H1 (cell line): ENCODE measurements around the gene UBE2G2. TPM values are rescaled to one million over a fixed set of nuclear protein-coding genes. Genes with fewer than 3 reads are reported as not detected.

Experiments used
- CTCF ChIA-PET: fragments of 300-600 bp; sonication (Branson Sonifier 250); formaldehyde crosslinking; loops from one replicate; lab custom pipeline; 2021; ENCODE audit not compliant: partially characterized antibody; lab: Charles Lee
- POLR2A ChIA-PET: fragments of 300-600 bp; sonication (Branson Sonifier 250); formaldehyde crosslinking; loops from one replicate; lab custom pipeline; 2021; ENCODE audit warnings: inconsistent platforms; ENCODE audit not compliant: partially characterized antibody; lab: Charles Lee
- DNase-seq, 2 experiments: peaks; one replicate each; pipeline versions ENCODE4 v3.0.0 to v3.0.0-alpha.2; 2010 to 2022; ENCODE audit warnings: low spot score in 2 of 2, low read depth in 1 of 2, mixed read lengths in 1 of 2
- FAIRE-seq: peaks from 2 replicates; lab custom pipeline; 2011; peaks lifted over from hg19 to GRCh38; lab: Jason Lieb, UNC
- H2AFZ ChIP-seq: 2 replicates; pipeline ENCODE4 v1.8.1; 2012; ENCODE audit warnings: low read length, inconsistent platforms
- H2AK5ac ChIP-seq: 2 replicates; pipeline ENCODE4 v1.6.1; 2013; ENCODE audit warnings: low read depth, low read length
- H2BK120ac ChIP-seq: replicated peaks from 2 replicates; pipeline ENCODE3; 2013; ENCODE audit warnings: low read depth, low read length, inconsistent platforms
- H2BK12ac ChIP-seq: 2 replicates; pipeline ENCODE4 v1.6.1; 2013; ENCODE audit warnings: low read depth, low read length
- H2BK15ac ChIP-seq: 2 replicates; pipeline ENCODE4 v1.6.1; 2013; ENCODE audit warnings: low read length
- H2BK20ac ChIP-seq: 2 replicates; pipeline ENCODE4 v1.6.1; 2013; ENCODE audit warnings: low read length
- H2BK5ac ChIP-seq: 2 replicates; pipeline ENCODE4 v1.6.1; 2013; ENCODE audit warnings: low read depth, low read length
- H3K14ac ChIP-seq: 2 replicates; pipeline ENCODE4 v1.6.1; 2013; ENCODE audit warnings: inconsistent platforms; ENCODE audit not compliant: insufficient read length
- H3K18ac ChIP-seq: 2 replicates; pipeline ENCODE4 v1.6.1; 2013; ENCODE audit warnings: low read length; ENCODE audit errors: extremely low read depth
- H3K23ac ChIP-seq: 2 replicates; pipeline ENCODE4 v1.6.1; 2013; ENCODE audit warnings: inconsistent platforms; ENCODE audit not compliant: insufficient read length
- H3K23me2 ChIP-seq: 2 replicates; pipeline ENCODE4 v1.6.1; 2013; ENCODE audit warnings: low read depth, low read length
- H3K27ac ChIP-seq: 2 replicates; pipeline ENCODE4 v1.6.1; 2011; ENCODE audit warnings: low read depth, low read length, inconsistent platforms
- H3K27me3 ChIP-seq, 4 experiments: replicated peaks in 1 of 4; 1 replicate in 1 of 4; 2 replicates in 3 of 4; pipeline versions ENCODE4 v1.6.1 to v1.8.1; 2011 to 2013; ENCODE audit warnings: low read length in 3 of 4, mild to moderate bottlenecking in 3 of 4, inconsistent platforms in 2 of 4, mixed read lengths in 2 of 4, moderate library complexity in 1 of 4; ENCODE audit not compliant: control insufficient read depth in 3 of 4, insufficient read depth in 3 of 4; ENCODE audit errors: extremely low read depth in 1 of 4
- H3K36me3 ChIP-seq, 4 experiments: 2 replicates each; pipeline versions ENCODE4 v1.6.1 to v1.8.1; 2011 to 2013; ENCODE audit warnings: mild to moderate bottlenecking in 4 of 4, low read length in 3 of 4, moderate library complexity in 2 of 4, control low read depth in 1 of 4, inconsistent platforms in 1 of 4; ENCODE audit not compliant: insufficient read depth in 4 of 4, control insufficient read depth in 2 of 4
- H3K4ac ChIP-seq: replicated peaks from 2 replicates; pipeline ENCODE3; 2013; ENCODE audit warnings: low read length, low read depth, mixed read lengths, inconsistent platforms; ENCODE audit not compliant: insufficient read length
- H3K4me1 ChIP-seq, 4 experiments: replicated peaks in 1 of 4; 1 replicate in 1 of 4; 2 replicates in 3 of 4; pipeline versions ENCODE4 v1.6.1 to v1.8.1; 2011 to 2013; ENCODE audit warnings: low read length in 3 of 4, inconsistent platforms in 2 of 4, mixed read lengths in 1 of 4; ENCODE audit not compliant: insufficient read depth in 4 of 4, control insufficient read depth in 3 of 4
- H3K4me2 ChIP-seq, 2 experiments: 2 replicates each; pipeline versions ENCODE4 v1.6.1 to v1.8.1; 2011 to 2013; ENCODE audit warnings: low read depth in 2 of 2, low read length in 2 of 2, control low read depth in 1 of 2, inconsistent platforms in 1 of 2, mild to moderate bottlenecking in 1 of 2; ENCODE audit not compliant: insufficient read depth in 1 of 2
- H3K4me3 ChIP-seq, 4 experiments: fragments of 200-600, 300-600 bp in 1 of 4; sonication (generic), shearing (Covaris generic), sonication (Bioruptor Twin) in 1 of 4; 2 replicates each; pipeline versions ENCODE4 v1.5.1 to v1.8.1; 2011 to 2016; ENCODE audit warnings: low read length in 4 of 4, low read depth in 3 of 4, control low read depth in 2 of 4, inconsistent platforms in 2 of 4, mild to moderate bottlenecking in 2 of 4, mixed read lengths in 1 of 4, moderate library complexity in 1 of 4; ENCODE audit not compliant: insufficient read depth in 2 of 4; ENCODE audit errors: extremely low read depth in 1 of 4
- H3K56ac ChIP-seq: replicated peaks from 2 replicates; pipeline ENCODE3; 2013; ENCODE audit warnings: low read depth, mild to moderate bottlenecking, mixed read lengths, low read length, inconsistent platforms; ENCODE audit not compliant: insufficient read length
- H3K79me1 ChIP-seq: 2 replicates; pipeline ENCODE4 v1.6.1; 2013; ENCODE audit warnings: low read depth, low read length, control low read depth
- H3K79me2 ChIP-seq, 2 experiments: 2 replicates each; pipeline versions ENCODE4 v1.6.1 to v1.8.1; 2012 to 2013; ENCODE audit warnings: low read length in 2 of 2, mild to moderate bottlenecking in 2 of 2, inconsistent platforms in 1 of 2; ENCODE audit not compliant: insufficient read depth in 2 of 2, control insufficient read depth in 1 of 2
- H3K9ac ChIP-seq, 4 experiments: replicated peaks in 1 of 4; 1 replicate in 1 of 4; 2 replicates in 3 of 4; pipeline versions ENCODE4 v1.6.1 to v1.8.1; 2011 to 2013; ENCODE audit warnings: low read depth in 3 of 4, low read length in 3 of 4, control low read depth in 2 of 4, mild to moderate bottlenecking in 2 of 4, moderate library complexity in 2 of 4, inconsistent platforms in 1 of 4; ENCODE audit errors: extremely low read depth in 1 of 4
- H3K9me3 ChIP-seq, 2 experiments: 2 replicates each; pipeline versions ENCODE4 v1.6.1 to v1.8.1; 2012 to 2013; ENCODE audit warnings: mild to moderate bottlenecking in 2 of 2, moderate library complexity in 2 of 2, control low read depth in 1 of 2, inconsistent platforms in 1 of 2, low read depth in 1 of 2, low read length in 1 of 2, mixed read lengths in 1 of 2; ENCODE audit not compliant: insufficient read depth in 2 of 2
- H4K20me1 ChIP-seq, 2 experiments: replicated peaks in 1 of 2; 2 replicates each; pipeline versions ENCODE3 to v1.8.1; 2011 to 2013; ENCODE audit warnings: inconsistent platforms in 2 of 2, low read length in 2 of 2, mild to moderate bottlenecking in 1 of 2; ENCODE audit not compliant: insufficient read depth in 2 of 2, control insufficient read depth in 1 of 2
- H4K5ac ChIP-seq: 2 replicates; pipeline ENCODE4 v1.6.1; 2013; ENCODE audit warnings: low read length, low read depth, mixed read lengths, inconsistent platforms; ENCODE audit not compliant: insufficient read length
- H4K8ac ChIP-seq: 2 replicates; pipeline ENCODE4 v1.8.0; 2013; ENCODE audit warnings: mild to moderate bottlenecking, moderate library complexity, low read length, inconsistent platforms; ENCODE audit not compliant: insufficient read depth; ENCODE audit errors: extremely low read depth
- H4K91ac ChIP-seq: replicated peaks from 2 replicates; pipeline ENCODE3; 2013; ENCODE audit warnings: low read length, mixed read lengths, inconsistent platforms; ENCODE audit not compliant: insufficient read length
- JUND ChIP-seq: IDR thresholded peaks from 2 replicates; pipeline ENCODE4 v1.6.1; 2011; ENCODE audit warnings: mild to moderate bottlenecking, improper control_type of control experiment, low read length
- POU5F1 ChIP-seq: IDR thresholded peaks from 2 replicates; pipeline ENCODE4 v1.6.1; 2011; ENCODE audit warnings: low read depth, mild to moderate bottlenecking, low read length, moderate library complexity
- SIN3A ChIP-seq, 2 experiments: IDR thresholded peaks in 1 of 2; conservative IDR thresholded peaks in 1 of 2; 2 replicates each; pipeline ENCODE4 v1.6.1; 2011 to 2012; ENCODE audit warnings: low read length in 2 of 2, improper control_type of control experiment in 1 of 2, low read depth in 1 of 2, mild to moderate bottlenecking in 1 of 2
- SP1 ChIP-seq: IDR thresholded peaks from 2 replicates; pipeline ENCODE4 v1.6.1; 2011; ENCODE audit warnings: low read depth, low read length
- TEAD4 ChIP-seq: IDR thresholded peaks from 2 replicates; pipeline ENCODE4 v1.6.1; 2012; ENCODE audit warnings: low read depth, low read length, inconsistent platforms, mixed read lengths
- YY1 ChIP-seq: IDR thresholded peaks from 2 replicates; pipeline ENCODE4 v1.6.1; 2011; ENCODE audit warnings: low read depth, mild to moderate bottlenecking, low read length
- WGBS, 2 experiments: shearing (Covaris generic) in 1 of 2; methylation state at CpG; one replicate each; pipeline versions ENCODE4 v1.1.6 to v1.1.7; 2013 to 2015; ENCODE audit warnings: low lambda C conversion rate in 2 of 2, mixed read lengths in 2 of 2, inconsistent platforms in 1 of 2, low coverage in 1 of 2, missing lambda C conversion rate in 1 of 2; ENCODE audit not compliant: insufficient replicate concordance in 2 of 2, insufficient coverage in 1 of 2, insufficient read length in 1 of 2; ENCODE audit errors: extremely low coverage in 1 of 2, missing lambda C conversion rate in 1 of 2; 5-methylcytosine and 5-hydroxymethylcytosine counted together
- polyA plus RNA-seq, 7 experiments: library from polyadenylated mRNA; depleted of rRNA in 3 of 7; stranded (reverse) in 5 of 7; unstranded in 2 of 7; fragments of >200 nt in 5 of 7; fragments of 200-250 nt in 2 of 7; gene quantifications; 1 replicate in 5 of 7; 2 replicates in 1 of 7; 4 replicates in 1 of 7; pipeline versions ENCODE4 v1.2.1 to v1.2.3, GENCODE V29; 2011 to 2013; ENCODE audit warnings: missing spikeins in 2 of 7, mixed read lengths in 2 of 7
- total RNA-seq: library from RNA; stranded (reverse); fragmentation: NEBNext Ultra II Directional; extraction: Animal tissue kit (Norgen Biotek cat#: 25700); gene quantifications from 2 replicates; pipeline ENCODE4 v1.2.1, GENCODE V29; 2021

UBE2G2 gene
- total and polyA plus RNA-seq, 2 of the 8 experiments (the other 6 are each of a cell fraction or from before 2014, with no cell fraction given): 96.3 to 101 TPM

- no peak overlapping the region; the same call in 1 of the 2 replicates for H2BK12ac ChIP-seq
- no peak overlapping the region for H3K9ac ChIP-seq
- no peak overlapping the region for H2BK20ac ChIP-seq
- no peaks in the 10 kb centered on the region for H4K20me1 ChIP-seq
- H3K4me2 ChIP-seq: no peak overlapping the region
- H3K4me1 ChIP-seq: no peaks in the 10 kb centered on the region
- no peak overlapping the region for H3K4ac ChIP-seq
- no peak overlapping the region for H2AK5ac ChIP-seq
- no peaks in the 10 kb centered on the region for H3K79me2 ChIP-seq
- H3K9me3 ChIP-seq: peaks cover 14 to 29% of the 10 kb centered on the region in 2 experiments
- CTCF ChIA-PET: interaction anchor here (0.8 to 1.4 kb wide), 8 partner anchors 8 to 195 kb away, joined by 3 to 5 read pairs (median 4); partner anchors contain the start of gene KRTAP10-12
- no peak overlapping the region for H3K56ac ChIP-seq
- no peaks in the 10 kb centered on the region for H3K79me1 ChIP-seq
- no peak overlapping the region for H4K5ac ChIP-seq
- H2BK5ac ChIP-seq: no peak overlapping the region
- H3K4me3 ChIP-seq: no peak overlapping the region
- FAIRE-seq (no peak), DNase-seq (peak in 1 of 2 experiments; percentile 24)
- H3K36me3 ChIP-seq: no peaks in the 10 kb centered on the region
- no peak overlapping the region for H3K14ac ChIP-seq
- no peak overlapping the region for H4K91ac ChIP-seq
- no peak overlapping the region for H2BK15ac ChIP-seq
- H3K27ac ChIP-seq: no peak overlapping the region
- POLR2A ChIA-PET: interaction anchor here (1.4 kb wide), 1 partner anchor 20 kb away, joined by 3 read pairs; no protein-coding TSS in a partner anchor
- no peak overlapping the region for H2AFZ ChIP-seq
- peak overlapping the region; percentile 7; the same call in 1 of the 2 replicates for H3K18ac ChIP-seq
- TF ChIP-seq TEAD4 (no peak), JUND (no peak), YY1 (no peak), SIN3A (conservative IDR thresholded peaks at IDR 0.05 in 1 of 2, IDR thresholded peaks at IDR 0.05 in 1 of 2; ENCODE audit: low read depth in 1 of 2, low read length in 2 of 2) (no peak), POU5F1 (no peak), SP1 (no peak)
- no peak overlapping the region for H3K23ac ChIP-seq
- no peaks in the 10 kb centered on the region for H3K27me3 ChIP-seq
- 100% methylated on average over 10 of the region's 10 CpGs; no CpG with 5 or more reads in 1 of the 2 experiments for WGBS, 2 experiments
- no peaks in the 10 kb centered on the region for H3K23me2 ChIP-seq
- H2BK120ac ChIP-seq: no peak overlapping the region
- no peak overlapping the region for H4K8ac ChIP-seq
Measured at GRCh38 chr21:44732263-44732662, 69.4 kb downstream of the UBE2G2 start.
